OCI-LY3 (cell line): Measurements from ENCODE around the gene DACH2.

Experiments
- H2AFZ ChIP-seq: fragments of 200-600, 300-600 bp; shearing (Covaris generic); 2 replicates; pipeline ENCODE4 v1.6.0; 2014; ENCODE audit warnings: antibody characterized with exemption, low read depth, low read length
- H3K27ac ChIP-seq: fragments of 200-600, 300-600 bp; sonication (generic); 2 replicates; pipeline ENCODE4 v1.5.1; 2014; ENCODE audit warnings: mild to moderate bottlenecking, low read length, moderate library complexity, mixed read lengths
- H3K27me3 ChIP-seq: fragments of 200-600, 300-600 bp; sonication (generic); 2 replicates; pipeline ENCODE4 v1.6.1; 2014; ENCODE audit warnings: low read depth, low read length, mixed read lengths
- H3K36me3 ChIP-seq: fragments of 200-600, 300-600 bp; sonication (generic); replicated peaks from 2 replicates; pipeline ENCODE3; 2014; ENCODE audit warnings: low read depth, low read length, mixed read lengths
- H3K4me1 ChIP-seq: fragments of 300-600, 200-600 bp; sonication (generic); 2 replicates; pipeline ENCODE4 v1.6.1; 2014; ENCODE audit warnings: low read length, mixed read lengths
- H3K4me2 ChIP-seq: fragments of 200-600, 300-600 bp; sonication (generic); 2 replicates; pipeline ENCODE4 v1.6.1; 2014; ENCODE audit warnings: low read length, mixed read lengths
- H3K4me3 ChIP-seq: fragments of 300-600, 200-600 bp; sonication (generic); 2 replicates; pipeline ENCODE4 v1.5.1; 2014; ENCODE audit warnings: antibody characterized with exemption, mild to moderate bottlenecking, low read length, moderate library complexity
- H3K79me2 ChIP-seq: fragments of 300-600, 200-600 bp; shearing (Covaris generic); 2 replicates; pipeline ENCODE4 v1.6.1; 2014; ENCODE audit warnings: mild to moderate bottlenecking, low read length, mixed read lengths
- H3K9ac ChIP-seq: fragments of 300-600, 200-600 bp; shearing (Covaris generic); 2 replicates; pipeline ENCODE4 v1.6.0; 2014; ENCODE audit warnings: mild to moderate bottlenecking, low read length, moderate library complexity
- H3K9me3 ChIP-seq: fragments of 200-600, 300-600 bp; shearing (Covaris generic); 2 replicates; pipeline ENCODE4 v1.6.1; 2014; ENCODE audit warnings: low read length, mixed read lengths; ENCODE audit not compliant: insufficient read depth
- H4K20me1 ChIP-seq: fragments of 200-600, 300-600 bp; sonication (generic); 2 replicates; pipeline ENCODE4 v1.6.1; 2016; ENCODE audit warnings: low read length, mixed read lengths; ENCODE audit not compliant: insufficient read depth
- CTCF ChIP-seq: fragments of 200-600, 300-600 bp; sonication (generic); IDR thresholded peaks from 2 replicates; pipeline ENCODE4 v1.5.1; 2014; ENCODE audit warnings: antibody characterized with exemption, low read length, low read depth
- EZH2phosphoT487 ChIP-seq: fragments of 200-600 bp; shearing (Covaris generic); IDR thresholded peaks from 2 replicates; pipeline ENCODE4 v1.6.1; 2018; ENCODE audit warnings: antibody characterized with exemption, mixed run types, low read depth

Gene DACH2

GRCh38 chrX:86121916-86122315 is 26.3 kb upstream of the DACH2 start:
- Histone ChIP-seq H3K9me3 (no peaks in the 10 kb centered on the region), H3K9ac (no peak overlapping the region), H3K36me3 (no peaks in the 10 kb centered on the region), H3K4me1 (no peaks in the 10 kb centered on the region), H3K27me3 (no peaks in the 10 kb centered on the region), H3K4me3 (no peak overlapping the region), H4K20me1 (no peaks in the 10 kb centered on the region), H3K79me2 (no peaks in the 10 kb centered on the region), H2AFZ (no peak overlapping the region), H3K4me2 (no peak overlapping the region), H3K27ac (no peak overlapping the region)
- TF ChIP-seq EZH2phosphoT487, result no peak
- no peak for TF ChIP-seq CTCF

- H2AFZ ChIP-seq, result peak overlapping the region; percentile 80; the same call in 1 of the 2 replicates
- peak; percentile 57 for TF ChIP-seq CTCF
- TF ChIP-seq EZH2phosphoT487, result no peak
- no peaks in the 10 kb centered on the region for H3K79me2 ChIP-seq
- no peaks in the 10 kb centered on the region for H3K27me3 ChIP-seq
- H3K9me3 ChIP-seq, result no peaks in the 10 kb centered on the region
- H3K4me3 ChIP-seq, result peak overlapping the region; percentile 64
- no peak overlapping the region for H3K9ac ChIP-seq
- no peak overlapping the region for H3K27ac ChIP-seq
- H3K36me3 ChIP-seq, result no peaks in the 10 kb centered on the region
- no peaks in the 10 kb centered on the region for H3K4me1 ChIP-seq
- H3K4me2 ChIP-seq, result peak overlapping the region; percentile 59
- no peaks in the 10 kb centered on the region for H4K20me1 ChIP-seq
These were observed 14.5 kb upstream of the DACH2 start for GRCh38 chrX:86133761-86134160.

- TF ChIP-seq EZH2phosphoT487 (no peak), CTCF (no peak)
- H3K4me3 ChIP-seq, result no peak overlapping the region
- no peak overlapping the region for H3K9ac ChIP-seq
- H4K20me1 ChIP-seq, result no peaks in the 10 kb centered on the region
- H3K36me3 ChIP-seq, result no peaks in the 10 kb centered on the region
- H2AFZ ChIP-seq, result no peak overlapping the region
- no peaks in the 10 kb centered on the region for H3K9me3 ChIP-seq
- H3K4me2 ChIP-seq, result no peak overlapping the region
- H3K27ac ChIP-seq, result no peak overlapping the region
- H3K79me2 ChIP-seq, result no peaks in the 10 kb centered on the region
- no peaks in the 10 kb centered on the region for H3K4me1 ChIP-seq
- no peaks in the 10 kb centered on the region for H3K27me3 ChIP-seq
These were observed 11.2 kb upstream of the DACH2 start for GRCh38 chrX:86137071-86137470.

GRCh38 chrX:86141786-86142185 is 6.5 kb upstream of the DACH2 start:
- Histone ChIP-seq H3K4me3 (no peak overlapping the region), H3K9ac (no peak overlapping the region), H2AFZ (no peak overlapping the region), H4K20me1 (no peaks in the 10 kb centered on the region), H3K9me3 (no peaks in the 10 kb centered on the region), H3K36me3 (no peaks in the 10 kb centered on the region), H3K79me2 (no peaks in the 10 kb centered on the region), H3K27me3 (no peaks in the 10 kb centered on the region), H3K4me2 (no peak overlapping the region), H3K27ac (no peak overlapping the region), H3K4me1 (no peaks in the 10 kb centered on the region)
- no peak for TF ChIP-seq CTCF
- no peak for TF ChIP-seq EZH2phosphoT487
